Measurements from ENCODE around the gene TCF4. TPM values are rescaled to one million over a fixed set of nuclear protein-coding genes. Genes with fewer than 3 reads are reported as not detected.
A peak's percentile ranks its signal among the peaks of the same experiment; 100 is the strongest.

TCF4 gene
- total and polyA plus RNA-seq, 2 donors = 12.7 to 36.6 TPM

- H3K9me3 ChIP-seq (ENCODE audit: control insufficient read depth in 2 of 2, insufficient read depth in 1 of 2, low read length in 1 of 2) = no peaks in the 10 kb centered on the region
- no peak for DNase-seq (ENCODE audit: low read depth in 6 of 9, low spot score in 9 of 9)
- no peak overlapping the region for H3K4me3 ChIP-seq (ENCODE audit: low read length in 2 of 2)
- no peaks in the 10 kb centered on the region for H3K36me3 ChIP-seq (ENCODE audit: control insufficient read depth in 2 of 2, insufficient read depth in 2 of 2, low read length in 1 of 2)
- no peaks in the 10 kb centered on the region for H3K27me3 ChIP-seq (ENCODE audit: control insufficient read depth in 2 of 2, insufficient read depth in 1 of 2, low read length in 1 of 2)
- WGBS = 57% methylated on average over 13 of the region's 13 CpGs
- H3K4me1 ChIP-seq (ENCODE audit: control insufficient read depth in 2 of 2, insufficient read depth in 2 of 2, low read length in 2 of 2) = peaks cover 0 to 3% of the 10 kb centered on the region in 2 donors
- peak overlapping the region; percentile 14 to 38 for H3K27ac ChIP-seq (ENCODE audit: low read depth in 1 of 2, low read length in 1 of 2)
Measured at GRCh38 chr18:55337908-55338521, 250.0 kb downstream of the TCF4 start.

- WGBS = 97% methylated on average over 4 of the region's 4 CpGs
- H3K4me1 ChIP-seq (ENCODE audit: control insufficient read depth in 2 of 2, insufficient read depth in 2 of 2, low read length in 2 of 2) = peaks cover 0 to 3% of the 10 kb centered on the region in 2 donors
- no peak for DNase-seq (ENCODE audit: low read depth in 6 of 9, low spot score in 9 of 9)
- no peaks in the 10 kb centered on the region for H3K36me3 ChIP-seq (ENCODE audit: control insufficient read depth in 2 of 2, insufficient read depth in 2 of 2, low read length in 1 of 2)
- H3K9me3 ChIP-seq (ENCODE audit: control insufficient read depth in 2 of 2, insufficient read depth in 1 of 2, low read length in 1 of 2) = no peaks in the 10 kb centered on the region
- no peaks in the 10 kb centered on the region for H3K27me3 ChIP-seq (ENCODE audit: control insufficient read depth in 2 of 2, insufficient read depth in 1 of 2, low read length in 1 of 2)
- H3K4me3 ChIP-seq (ENCODE audit: low read length in 2 of 2) = no peak overlapping the region
- H3K27ac ChIP-seq (ENCODE audit: low read depth in 1 of 2, low read length in 1 of 2) = no peak overlapping the region
Measured at GRCh38 chr18:55337138-55337537, 250.9 kb downstream of the TCF4 start.

DNA sequence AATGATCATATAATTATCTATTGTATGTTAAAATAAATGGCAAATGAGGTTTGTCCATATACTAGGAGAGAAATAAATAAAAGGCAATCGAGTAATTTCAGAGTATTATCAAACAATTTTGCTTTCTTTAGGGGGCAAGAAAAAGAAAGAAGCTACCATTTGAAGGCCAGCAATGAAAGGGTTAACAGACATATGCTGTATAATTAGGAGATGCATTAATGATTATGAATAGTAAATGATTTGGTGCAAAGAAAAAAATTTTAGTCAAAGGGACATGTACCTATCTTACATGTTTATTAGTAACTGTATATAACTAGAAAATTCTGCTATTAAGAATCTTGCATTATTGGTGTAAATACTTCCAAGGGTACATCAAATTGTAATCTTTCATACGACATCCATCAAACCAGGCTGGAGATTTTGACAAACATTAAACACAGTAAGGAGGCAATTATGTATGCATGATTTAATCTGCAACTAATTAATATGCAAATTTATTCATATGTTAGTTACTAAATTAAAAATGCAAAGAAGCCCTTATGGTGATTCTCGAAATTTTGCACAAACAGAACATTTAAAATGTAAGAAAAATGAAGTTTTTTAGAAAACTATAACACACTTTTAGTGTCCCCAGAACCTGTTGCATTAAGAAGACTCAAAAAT, 251.4 kb downstream of the TCF4 start:
- Histone ChIP-seq H3K4me1 (ENCODE audit: control insufficient read depth in 2 of 2, insufficient read depth in 2 of 2, low read length in 2 of 2) (peaks cover 0 to 3% of the 10 kb centered on the region in 2 donors), H3K36me3 (ENCODE audit: control insufficient read depth in 2 of 2, insufficient read depth in 2 of 2, low read length in 1 of 2) (no peaks in the 10 kb centered on the region), H3K27me3 (ENCODE audit: control insufficient read depth in 2 of 2, insufficient read depth in 1 of 2, low read length in 1 of 2) (no peaks in the 10 kb centered on the region), H3K9me3 (ENCODE audit: control insufficient read depth in 2 of 2, insufficient read depth in 1 of 2, low read length in 1 of 2) (no peaks in the 10 kb centered on the region), H3K27ac (ENCODE audit: low read depth in 1 of 2, low read length in 1 of 2) (no peak overlapping the region), H3K4me3 (ENCODE audit: low read length in 2 of 2) (no peak overlapping the region)
- no peak for DNase-seq (ENCODE audit: low read depth in 6 of 9, low spot score in 9 of 9)
- WGBS = 96% methylated on average over 3 of the region's 3 CpGs

GRCh38 chr18:55334875-55335274, 253.1 kb downstream of the TCF4 start:
- Histone ChIP-seq H3K36me3 (ENCODE audit: control insufficient read depth in 2 of 2, insufficient read depth in 2 of 2, low read length in 1 of 2) (no peaks in the 10 kb centered on the region), H3K27ac (ENCODE audit: low read depth in 1 of 2, low read length in 1 of 2) (no peak overlapping the region), H3K9me3 (ENCODE audit: control insufficient read depth in 2 of 2, insufficient read depth in 1 of 2, low read length in 1 of 2) (no peaks in the 10 kb centered on the region), H3K27me3 (ENCODE audit: control insufficient read depth in 2 of 2, insufficient read depth in 1 of 2, low read length in 1 of 2) (no peaks in the 10 kb centered on the region), H3K4me3 (ENCODE audit: low read length in 2 of 2) (no peak overlapping the region), H3K4me1 (ENCODE audit: control insufficient read depth in 2 of 2, insufficient read depth in 2 of 2, low read length in 2 of 2) (peaks cover 0 to 3% of the 10 kb centered on the region in 2 donors)
- WGBS = 41% methylated on average over 4 of the region's 4 CpGs
- DNase-seq (ENCODE audit: low read depth in 6 of 9, low spot score in 9 of 9) = no peak

DNA sequence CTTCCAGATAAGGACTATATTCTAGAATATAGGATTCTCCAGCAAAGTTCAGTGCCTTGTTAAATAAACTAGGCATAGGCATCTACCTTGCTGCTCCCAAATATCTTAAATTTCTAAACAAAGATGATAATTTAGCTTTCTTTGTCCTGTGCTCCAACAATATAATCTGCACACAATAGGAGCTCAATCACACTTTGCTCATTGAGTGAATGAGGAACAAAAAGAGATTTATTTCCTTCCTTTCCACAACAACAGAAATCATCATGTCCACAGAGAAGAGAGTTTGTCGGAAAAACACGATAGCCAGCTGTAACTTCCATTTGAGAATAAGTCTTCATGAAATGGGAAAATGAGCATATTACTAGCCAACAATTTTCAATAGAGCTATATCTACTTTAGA, 256.7 kb downstream of the TCF4 start:
- Histone ChIP-seq H3K4me1 (ENCODE audit: control insufficient read depth in 2 of 2, insufficient read depth in 2 of 2, low read length in 2 of 2) (no peaks in the 10 kb centered on the region), H3K36me3 (ENCODE audit: control insufficient read depth in 2 of 2, insufficient read depth in 2 of 2, low read length in 1 of 2) (no peaks in the 10 kb centered on the region), H3K27me3 (ENCODE audit: control insufficient read depth in 2 of 2, insufficient read depth in 1 of 2, low read length in 1 of 2) (no peaks in the 10 kb centered on the region), H3K9me3 (ENCODE audit: control insufficient read depth in 2 of 2, insufficient read depth in 1 of 2, low read length in 1 of 2) (no peaks in the 10 kb centered on the region), H3K27ac (ENCODE audit: low read depth in 1 of 2, low read length in 1 of 2) (no peak overlapping the region), H3K4me3 (ENCODE audit: low read length in 2 of 2) (no peak overlapping the region)
- DNase-seq (ENCODE audit: low read depth in 6 of 9, low spot score in 9 of 9) = no peak
- 93% methylated on average over 2 of the region's 2 CpGs for WGBS

GRCh38 chr18:55328301-55328700, 259.7 kb downstream of the TCF4 start:
- Histone ChIP-seq H3K9me3 (ENCODE audit: control insufficient read depth in 2 of 2, insufficient read depth in 1 of 2, low read length in 1 of 2) (no peaks in the 10 kb centered on the region), H3K27ac (ENCODE audit: low read depth in 1 of 2, low read length in 1 of 2) (no peak overlapping the region), H3K4me3 (ENCODE audit: low read length in 2 of 2) (no peak overlapping the region), H3K4me1 (ENCODE audit: control insufficient read depth in 2 of 2, insufficient read depth in 2 of 2, low read length in 2 of 2) (no peaks in the 10 kb centered on the region), H3K36me3 (ENCODE audit: control insufficient read depth in 2 of 2, insufficient read depth in 2 of 2, low read length in 1 of 2) (no peaks in the 10 kb centered on the region), H3K27me3 (ENCODE audit: control insufficient read depth in 2 of 2, insufficient read depth in 1 of 2, low read length in 1 of 2) (no peaks in the 10 kb centered on the region)
- whole genome bisulfite sequencing = 21% methylated on average over 4 of the region's 4 CpGs
- DNase-seq (ENCODE audit: low read depth in 6 of 9, low spot score in 9 of 9) = no peak

DNA sequence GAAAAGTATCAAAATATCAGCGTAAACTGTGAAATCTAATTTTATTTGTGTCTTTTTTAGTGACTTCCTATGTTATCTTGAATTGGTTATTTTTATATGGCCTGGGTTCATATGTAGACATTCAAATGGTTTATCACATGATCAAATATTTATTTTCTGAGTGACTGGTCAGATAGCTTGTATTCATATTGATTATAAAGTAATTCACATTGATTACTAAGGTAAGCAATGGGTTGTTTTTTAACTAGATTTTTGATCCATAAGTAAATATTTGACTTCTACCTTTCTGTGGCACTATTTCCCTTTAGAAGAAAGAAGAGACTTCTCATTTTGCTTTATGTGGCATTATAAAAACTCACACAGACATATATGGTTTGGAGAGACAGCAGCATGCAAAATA, 260.5 kb downstream of the TCF4 start:
- H3K9me3 ChIP-seq (ENCODE audit: control insufficient read depth in 2 of 2, insufficient read depth in 1 of 2, low read length in 1 of 2) = no peaks in the 10 kb centered on the region
- no peak overlapping the region for H3K27ac ChIP-seq (ENCODE audit: low read depth in 1 of 2, low read length in 1 of 2)
- peaks cover 3% of the 10 kb centered on the region in 2 donors for H3K4me1 ChIP-seq (ENCODE audit: control insufficient read depth in 2 of 2, insufficient read depth in 2 of 2, low read length in 2 of 2)
- no peak overlapping the region for H3K4me3 ChIP-seq (ENCODE audit: low read length in 2 of 2)
- peaks cover 0 to 2% of the 10 kb centered on the region in 2 donors for H3K27me3 ChIP-seq (ENCODE audit: control insufficient read depth in 2 of 2, insufficient read depth in 1 of 2, low read length in 1 of 2)
- H3K36me3 ChIP-seq (ENCODE audit: control insufficient read depth in 2 of 2, insufficient read depth in 2 of 2, low read length in 1 of 2) = no peaks in the 10 kb centered on the region
- no peak for DNase-seq (ENCODE audit: low read depth in 6 of 9, low spot score in 9 of 9)
- 99% methylated on average over 1 of the region's 1 CpG for WGBS

DNA sequence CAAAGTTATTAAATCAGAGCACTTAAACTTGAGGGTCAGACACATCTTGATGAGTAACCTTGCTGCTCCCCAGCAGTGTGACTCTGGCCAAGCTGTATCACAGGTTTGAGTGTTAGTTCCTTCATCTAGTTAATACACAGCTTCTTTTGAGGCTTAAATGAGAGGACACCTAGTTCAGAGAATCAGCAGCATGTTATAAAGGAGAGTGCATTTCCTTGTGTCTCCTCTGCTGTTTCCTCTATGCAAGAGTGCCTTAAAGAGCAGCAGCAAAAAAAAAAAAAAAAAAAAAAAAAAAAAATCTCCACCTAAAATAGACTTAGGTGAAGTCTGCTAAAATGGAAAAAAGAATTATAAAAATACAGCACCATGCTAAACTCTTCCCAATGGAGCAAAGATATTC, 261.9 kb downstream of the TCF4 start:
- Histone ChIP-seq H3K36me3 (ENCODE audit: control insufficient read depth in 2 of 2, insufficient read depth in 2 of 2, low read length in 1 of 2) (no peaks in the 10 kb centered on the region), H3K27ac (ENCODE audit: low read depth in 1 of 2, low read length in 1 of 2) (no peak overlapping the region), H3K4me3 (ENCODE audit: low read length in 2 of 2) (no peak overlapping the region), H3K4me1 (ENCODE audit: control insufficient read depth in 2 of 2, insufficient read depth in 2 of 2, low read length in 2 of 2) (peaks cover 5 to 9% of the 10 kb centered on the region in 2 donors), H3K9me3 (ENCODE audit: control insufficient read depth in 2 of 2, insufficient read depth in 1 of 2, low read length in 1 of 2) (no peaks in the 10 kb centered on the region), H3K27me3 (ENCODE audit: control insufficient read depth in 2 of 2, insufficient read depth in 1 of 2, low read length in 1 of 2) (peaks cover 0 to 11% of the 10 kb centered on the region in 2 donors)
- DNase-seq (ENCODE audit: low read depth in 6 of 9, low spot score in 9 of 9) = no peak

DNA sequence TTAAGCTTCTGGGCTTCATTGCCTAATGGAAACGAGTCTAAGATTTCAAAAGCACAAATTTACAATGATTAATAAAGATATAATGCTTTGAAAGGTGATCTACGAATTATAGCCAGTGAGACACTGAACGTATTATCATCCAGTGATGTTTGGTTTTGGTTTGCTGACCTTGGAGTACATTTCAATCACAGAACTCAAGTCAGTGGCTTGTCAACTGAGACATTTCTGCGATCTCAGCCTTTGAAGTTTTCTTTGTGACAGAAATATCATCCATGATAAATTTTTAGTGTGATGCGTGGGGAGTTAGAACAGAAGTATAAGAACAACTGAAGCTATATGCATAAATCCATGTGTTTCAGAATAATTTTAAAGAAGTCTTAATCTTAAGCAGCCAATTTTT, 263.8 kb downstream of the TCF4 start:
- H3K9me3 ChIP-seq (ENCODE audit: control insufficient read depth in 2 of 2, insufficient read depth in 1 of 2, low read length in 1 of 2) = no peaks in the 10 kb centered on the region
- H3K27me3 ChIP-seq (ENCODE audit: control insufficient read depth in 2 of 2, insufficient read depth in 1 of 2, low read length in 1 of 2) = peaks cover 0 to 11% of the 10 kb centered on the region in 2 donors
- H3K4me1 ChIP-seq (ENCODE audit: control insufficient read depth in 2 of 2, insufficient read depth in 2 of 2, low read length in 2 of 2) = peaks cover 5 to 10% of the 10 kb centered on the region in 2 donors
- H3K36me3 ChIP-seq (ENCODE audit: control insufficient read depth in 2 of 2, insufficient read depth in 2 of 2, low read length in 1 of 2) = no peaks in the 10 kb centered on the region
- no peak overlapping the region for H3K4me3 ChIP-seq (ENCODE audit: low read length in 2 of 2)
- no peak for DNase-seq (ENCODE audit: low read depth in 6 of 9, low spot score in 9 of 9)
- 92% methylated on average over 5 of the region's 5 CpGs for WGBS
- H3K27ac ChIP-seq (ENCODE audit: low read depth in 1 of 2, low read length in 1 of 2) = no peak overlapping the region

All from thymus (tissue), 11 donors.